CD4-positive, alpha-beta T cell treated with Interleukin-15 for 4 hours (primary cell): ENCODE results near the gene STRADA.
"Not testable (repeated sequence)": the region's sequence is repeated elsewhere in the genome, so short reads cannot be mapped to it uniquely, and the experiment has no call there.

Source experiments
- DNase-seq: peaks from one replicate; pipeline ENCODE4 v3.0.0-alpha.2; 2020; ENCODE audit warnings: low spot score

Gene STRADA

DNA sequence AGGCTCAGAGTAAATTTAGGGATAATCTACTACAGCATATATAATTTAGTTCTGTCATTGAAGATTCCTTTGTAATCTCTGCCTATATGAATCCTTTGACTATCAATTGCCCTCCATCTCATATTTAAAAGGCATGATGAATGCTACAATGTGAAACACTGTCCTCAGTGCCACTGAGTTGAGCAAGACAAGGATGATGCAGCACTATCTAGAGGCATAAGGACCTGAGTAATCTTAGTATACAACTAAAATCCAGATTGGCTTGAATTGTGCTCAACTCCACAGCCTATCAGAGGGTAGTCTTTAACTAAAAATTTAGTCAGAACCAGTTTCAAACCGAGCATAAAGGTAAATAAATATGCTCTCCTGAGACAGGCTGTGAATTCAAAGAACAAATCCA, 11.6 kb upstream of the STRADA start:
- no peak for DNase-seq

- DNase-seq, result no peak
These were observed 11.1 kb upstream of the STRADA start for GRCh38 chr17:63752707-63753106.

- DNase-seq, result peak; percentile 29
These were observed 10.2 kb upstream of the STRADA start for GRCh38 chr17:63751806-63752205.

DNA sequence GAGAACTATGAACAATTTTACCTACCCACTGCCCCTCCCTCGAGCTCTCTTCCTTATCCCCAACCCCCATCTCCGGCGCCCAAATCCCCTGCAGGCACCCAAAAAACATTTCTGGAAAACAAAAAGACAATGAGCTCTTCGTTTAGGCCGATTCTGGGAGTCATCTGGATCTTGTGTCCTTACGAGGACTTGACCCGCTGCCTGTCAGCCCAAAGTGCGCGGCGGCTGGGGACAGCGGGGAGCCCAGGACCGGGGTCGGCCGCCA, 524 bp downstream of the STRADA start:
- no peak for DNase-seq

- DNase-seq, result no peak
These were observed 996 bp downstream of the STRADA start for GRCh38 chr17:63740464-63741142.

GRCh38 chr17:63735691-63736090, 5.9 kb downstream of the STRADA start:
- no peak for DNase-seq

GRCh38 chr17:63722403-63722802, 19.2 kb downstream of the STRADA start:
- no peak for DNase-seq

DNA sequence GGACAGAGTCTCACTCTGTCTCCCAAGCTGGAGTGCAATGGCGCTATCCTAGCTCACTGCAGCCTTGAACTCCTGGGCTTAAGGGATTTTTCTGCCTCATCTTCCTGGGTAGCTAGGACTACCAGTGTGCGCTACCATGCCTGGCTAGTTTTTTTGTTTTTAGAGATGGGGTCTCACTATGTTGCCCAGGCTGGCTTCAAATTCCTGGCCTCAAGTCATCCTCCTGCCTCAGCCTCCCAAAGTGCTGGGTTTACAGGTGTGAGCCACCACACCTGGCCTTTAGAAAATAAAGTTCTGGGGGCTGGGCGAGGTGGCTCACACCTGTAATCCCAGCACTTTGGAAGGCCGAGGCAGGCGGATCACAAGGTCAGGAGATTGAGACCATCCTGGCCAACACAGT, 21.4 kb downstream of the STRADA start:
- DNase-seq, result not testable (repeated sequence)

DNA sequence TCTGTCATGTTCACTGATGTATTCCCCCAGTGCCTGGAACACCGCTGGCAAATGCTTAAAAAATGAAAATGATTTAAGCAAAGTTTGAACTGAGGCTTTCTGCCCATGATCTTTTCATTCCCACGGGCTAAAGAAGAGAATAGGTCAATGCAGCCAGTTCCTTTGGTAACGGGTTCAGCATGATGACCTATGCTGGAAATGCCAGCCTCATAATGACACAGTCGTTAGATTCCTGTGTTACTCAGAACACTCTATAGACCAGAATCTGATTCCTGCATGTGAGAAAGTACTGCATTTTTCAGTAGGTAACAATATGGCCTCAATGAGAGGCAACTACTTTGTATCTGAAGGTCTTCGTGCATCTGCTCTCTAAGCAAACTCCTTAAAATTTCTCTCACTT, 22.6 kb downstream of the STRADA start:
- DNase-seq, result no peak

GRCh38 chr17:63716426-63716825, 25.2 kb downstream of the STRADA start:
- no peak for DNase-seq

GRCh38 chr17:63714550-63715277, 26.9 kb downstream of the STRADA start:
- DNase-seq, result no peak

DNA sequence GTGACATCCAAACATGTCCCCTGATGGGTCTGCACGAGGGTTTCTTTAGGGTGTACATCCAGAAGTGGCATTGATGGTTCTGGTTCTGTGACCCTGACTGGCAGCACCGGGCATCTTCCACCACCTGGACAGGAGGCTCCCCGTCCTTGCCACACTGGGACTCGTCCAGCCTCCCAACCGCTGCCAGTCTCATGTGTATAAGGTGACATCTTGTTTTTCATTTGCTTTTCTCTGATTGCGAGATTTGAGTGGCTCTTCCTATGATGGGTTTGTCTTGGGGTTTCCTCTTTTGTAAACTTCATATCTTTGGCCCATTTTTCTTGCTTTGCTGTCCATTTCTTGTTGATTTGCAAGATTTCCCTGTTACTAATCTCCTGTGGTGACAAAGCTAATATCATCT, 32.5 kb downstream of the STRADA start:
- DNase-seq, result no peak

DNA sequence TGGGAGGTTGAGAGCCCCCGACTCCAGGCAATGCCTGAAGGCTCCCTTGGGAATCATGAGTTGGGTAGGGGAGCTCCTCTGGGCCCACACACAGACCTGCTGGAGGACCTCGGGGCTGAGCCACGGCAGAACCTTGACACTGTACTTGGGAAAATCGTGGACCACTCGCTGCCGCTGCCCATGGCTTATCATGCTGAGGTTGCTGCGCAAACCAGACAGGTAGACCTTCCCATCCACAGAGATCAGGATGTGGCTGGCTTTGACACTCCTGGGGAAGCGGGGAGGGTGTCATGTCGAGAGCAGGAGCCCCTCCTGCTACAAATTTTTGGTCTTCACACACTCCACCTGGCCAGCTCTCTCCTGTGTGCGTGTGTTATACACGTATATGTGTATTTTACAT, 34.4 kb downstream of the STRADA start:
- DNase-seq, result no peak

DNA sequence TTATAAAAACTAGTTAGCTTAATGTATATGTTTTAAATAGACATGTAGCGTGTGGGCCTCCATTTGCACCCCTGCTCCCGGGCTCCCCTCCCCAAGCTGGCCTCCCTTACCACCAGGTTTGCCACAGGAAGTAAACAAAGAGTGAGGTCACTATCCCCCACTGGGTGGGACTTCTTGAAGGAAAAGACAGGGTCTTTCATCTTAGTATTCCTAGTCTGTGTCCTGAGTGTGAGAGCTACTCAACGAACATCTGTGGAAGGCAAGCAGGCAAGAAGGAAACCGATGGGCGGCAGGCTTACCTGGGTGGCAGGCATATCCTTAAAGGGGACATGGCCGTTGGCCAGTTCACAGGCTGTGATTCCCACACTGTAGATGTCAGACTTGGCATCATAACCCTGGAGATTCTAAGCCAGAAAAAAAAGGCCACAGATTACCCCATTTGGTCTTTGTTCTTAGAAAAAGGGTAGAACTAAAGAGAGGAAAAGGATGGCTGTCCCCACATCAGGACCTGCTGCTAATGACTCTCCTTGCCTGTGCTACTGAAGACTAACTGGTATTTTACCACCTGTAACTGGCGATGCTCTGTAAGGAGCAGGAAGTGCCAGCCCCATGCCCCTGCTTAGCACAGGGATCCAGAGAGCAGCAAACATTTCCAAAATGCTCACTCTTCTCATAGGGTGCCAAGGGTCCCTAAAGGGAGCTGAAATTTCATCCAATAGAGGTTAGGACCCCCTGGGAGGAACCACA, 35.1 kb downstream of the STRADA start:
- peak; percentile 31 for DNase-seq

- DNase-seq, result no peak
These were observed 35.9 kb downstream of the STRADA start for GRCh38 chr17:63705657-63706056.

- no peak for DNase-seq
These were observed 36.8 kb downstream of the STRADA start for GRCh38 chr17:63704836-63705235.

- no peak for DNase-seq
These were observed 37.4 kb downstream of the STRADA start for GRCh38 chr17:63704259-63704576.

- no peak for DNase-seq
These were observed 37.9 kb downstream of the STRADA start for GRCh38 chr17:63703556-63704258.

DNA sequence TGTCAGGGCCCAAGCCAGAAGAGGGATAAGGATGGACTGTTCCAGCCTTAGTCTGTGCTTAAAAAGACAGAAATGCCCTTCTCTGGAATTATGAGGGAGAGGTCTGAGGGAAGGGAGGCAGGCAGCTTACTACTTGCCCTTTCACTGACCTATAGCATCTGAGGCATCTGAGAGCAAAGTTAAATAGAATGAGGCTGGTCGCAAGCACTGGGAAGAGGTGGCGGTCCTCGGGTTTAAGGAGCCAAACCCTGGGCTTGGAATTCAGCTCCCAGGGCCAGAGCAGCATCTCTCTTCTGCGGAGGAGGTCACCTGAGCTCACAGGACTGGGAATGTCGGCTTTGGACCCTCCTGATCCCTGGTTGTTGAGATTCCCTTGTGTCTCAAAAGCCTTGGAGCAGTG, 38.6 kb downstream of the STRADA start:
- no peak for DNase-seq

GRCh38 chr17:63702721-63703015, 38.9 kb downstream of the STRADA start:
- no peak for DNase-seq

GRCh38 chr17:63701868-63702720, 39.5 kb downstream of the STRADA start:
- DNase-seq, result peak; percentile 84

GRCh38 chr17:63701456-63701820, 40.2 kb downstream of the STRADA start:
- no peak for DNase-seq
